IPS-NIHi11 (cell line): ENCODE measurements around the gene AKR1C3.
"Not testable (repeated sequence)": the region's sequence is repeated elsewhere in the genome, so short reads cannot be mapped to it uniquely, and the experiment has no call there.

Source experiments
- DNase-seq: peaks from one replicate; pipeline ENCODE4 v3.0.0; 2012; ENCODE audit warnings: mixed read lengths, low spot score

The AKR1C3 gene

GRCh38 chr10:5094265-5095205, at the start of gene AKR1C3:
Gene AKR1C3 (plus strand): TSS chr10:5094414. CDS start chr10:5094445, 31 bp downstream.
- peak; percentile 50 for DNase-seq

GRCh38 chr10:5045095-5045494, 49.1 kb upstream of the AKR1C3 start:
- no peak for DNase-seq

GRCh38 chr10:5046410-5046809, 47.8 kb upstream of the AKR1C3 start:
- no peak for DNase-seq

- DNase-seq: not testable (repeated sequence)
These were observed 47.2 kb upstream of the AKR1C3 start for GRCh38 chr10:5047055-5047454.

- DNase-seq: no peak
These were observed 46.1 kb upstream of the AKR1C3 start for GRCh38 chr10:5047912-5048628.

- not testable (repeated sequence) for DNase-seq
These were observed 41.2 kb upstream of the AKR1C3 start for GRCh38 chr10:5052951-5053500.

GRCh38 chr10:5054831-5055230, 39.4 kb upstream of the AKR1C3 start:
- not testable (repeated sequence) for DNase-seq

- not testable (repeated sequence) for DNase-seq
These were observed 34.9 kb upstream of the AKR1C3 start for GRCh38 chr10:5059267-5059666.

GRCh38 chr10:5060791-5061190, 33.4 kb upstream of the AKR1C3 start:
- not testable (repeated sequence) for DNase-seq

GRCh38 chr10:5064656-5065055, 29.6 kb upstream of the AKR1C3 start:
- DNase-seq: no peak

- DNase-seq: no peak
These were observed 25.8 kb upstream of the AKR1C3 start for GRCh38 chr10:5068274-5068984.

GRCh38 chr10:5070648-5071410, 23.4 kb upstream of the AKR1C3 start:
- DNase-seq: no peak

GRCh38 chr10:5071411-5072198, 22.6 kb upstream of the AKR1C3 start:
- DNase-seq: peak; percentile 35

- DNase-seq: no peak
These were observed 20.6 kb upstream of the AKR1C3 start for GRCh38 chr10:5073659-5074058.

- DNase-seq: no peak
These were observed 17.6 kb upstream of the AKR1C3 start for GRCh38 chr10:5076615-5077014.

GRCh38 chr10:5078547-5079180, 15.6 kb upstream of the AKR1C3 start:
- no peak for DNase-seq

- no peak for DNase-seq
These were observed 14.8 kb upstream of the AKR1C3 start for GRCh38 chr10:5079306-5079830.

- DNase-seq: no peak
These were observed 14.4 kb upstream of the AKR1C3 start for GRCh38 chr10:5079836-5080235.

GRCh38 chr10:5081091-5081490, 13.1 kb upstream of the AKR1C3 start:
- no peak for DNase-seq
